SK-N-SH (cell line): ENCODE results near the gene DMRT3. TPM values are rescaled to one million over a fixed set of nuclear protein-coding genes. Genes with fewer than 3 reads are reported as not detected.

Experiments used
- CTCF ChIA-PET: fragments of 300-600, 350-600 bp; formaldehyde crosslinking; extraction: SDS; loops from one replicate; lab custom pipeline; 2021; lab: Yijun Ruan, JAX
- POLR2A ChIA-PET: fragments of 350-600 bp; sonication (Branson Sonifier 250); formaldehyde crosslinking; extraction: SDS; loops from one replicate; lab custom pipeline; 2020; ENCODE audit warnings: antibody characterized with exemption, inconsistent platforms; lab: Yijun Ruan, JAX
- DNase-seq: peaks from one replicate; pipeline ENCODE4 v3.0.0; 2012
- H2AFZ ChIP-seq: fragments of 200-600 bp; sonication (generic); 2 replicates; pipeline ENCODE4 v1.8.1; 2016; ENCODE audit warnings: antibody characterized with exemption, mild to moderate bottlenecking, low read depth
- H3F3A ChIP-seq: fragments of 200-600 bp; sonication (generic); replicated peaks from 2 replicates; pipeline ENCODE3; 2016; ENCODE audit warnings: antibody characterized with exemption, mild to moderate bottlenecking; ENCODE audit not compliant: insufficient read depth
- H3K27ac ChIP-seq, 2 experiments: fragments of 200-500 bp in 1 of 2; fragments of 200-600 bp in 1 of 2; sonication (Bioruptor generic) in 1 of 2; sonication (generic), shearing (Covaris generic) in 1 of 2; 2 replicates each; pipeline versions ENCODE4 v1.5.1 to v1.6.1; 2014 to 2016; ENCODE audit warnings: low read depth in 2 of 2, inconsistent platforms in 1 of 2, low read length in 1 of 2, mild to moderate bottlenecking in 1 of 2, mixed read lengths in 1 of 2
- H3K27me3 ChIP-seq: fragments of 200-600 bp; sonication (generic), shearing (Covaris generic); 2 replicates; pipeline ENCODE4 v1.6.1; 2016; ENCODE audit warnings: mixed run types; ENCODE audit not compliant: insufficient read depth
- H3K36me3 ChIP-seq, 2 experiments: fragments of 200-500 bp in 1 of 2; fragments of 200-600 bp in 1 of 2; sonication (Bioruptor generic) in 1 of 2; sonication (generic) in 1 of 2; replicated peaks in 1 of 2; 2 replicates each; pipeline versions ENCODE3 to v1.5.1; 2014 to 2016; ENCODE audit warnings: low read length in 1 of 2, mild to moderate bottlenecking in 1 of 2; ENCODE audit not compliant: insufficient read depth in 2 of 2, control insufficient read depth in 1 of 2
- H3K4me1 ChIP-seq, 2 experiments: fragments of 200-500 bp in 1 of 2; fragments of 200-600 bp in 1 of 2; sonication (Bioruptor generic) in 1 of 2; sonication (generic), shearing (Covaris generic) in 1 of 2; 2 replicates each; pipeline versions ENCODE4 v1.5.1 to v1.6.1; 2014 to 2016; ENCODE audit warnings: low read depth in 1 of 2, low read length in 1 of 2, mixed run types in 1 of 2; ENCODE audit not compliant: insufficient read depth in 2 of 2, control insufficient read depth in 1 of 2
- H3K4me2 ChIP-seq: fragments of 200-600 bp; sonication (generic), shearing (Covaris generic); 2 replicates; pipeline ENCODE4 v1.6.1; 2017; ENCODE audit warnings: mixed run types
- H3K4me3 ChIP-seq, 2 experiments: fragments of 200-500 bp in 1 of 2; fragments of 200-600 bp in 1 of 2; sonication (Bioruptor generic) in 1 of 2; sonication (generic), shearing (Covaris generic) in 1 of 2; 2 replicates each; pipeline versions ENCODE4 v1.5.1 to v1.8.1; 2014 to 2016; ENCODE audit warnings: low read depth in 2 of 2, inconsistent platforms in 1 of 2, low read length in 1 of 2, mild to moderate bottlenecking in 1 of 2, mixed read lengths in 1 of 2, moderate library complexity in 1 of 2
- H3K79me2 ChIP-seq: fragments of 200-600 bp; sonication (generic); 2 replicates; pipeline ENCODE4 v1.8.1; 2017; ENCODE audit warnings: mild to moderate bottlenecking; ENCODE audit not compliant: insufficient read depth
- H3K9ac ChIP-seq: fragments of 200-600 bp; sonication (generic); 2 replicates; pipeline ENCODE4 v1.6.1; 2017; ENCODE audit warnings: mixed run types
- H3K9me2 ChIP-seq: fragments of 200-600 bp; sonication (generic); 2 replicates; pipeline ENCODE4 v1.6.1; 2017; ENCODE audit warnings: mixed run types
- H3K9me3 ChIP-seq: fragments of 200-600 bp; sonication (generic); 2 replicates; pipeline ENCODE4 v1.6.1; 2017; ENCODE audit warnings: mixed run types, mild to moderate bottlenecking, moderate library complexity
- H4K20me1 ChIP-seq: fragments of 200-600 bp; sonication (generic); 2 replicates; pipeline ENCODE4 v1.6.1; 2017; ENCODE audit warnings: mild to moderate bottlenecking, mixed run types; ENCODE audit not compliant: insufficient read depth
- EP300 ChIP-seq, 2 experiments: IDR thresholded peaks; 2 replicates each; pipeline versions ENCODE4 v1.4.0 to v1.6.1; 2012; ENCODE audit warnings: borderline replicate concordance in 1 of 2, low read depth in 1 of 2, low read length in 1 of 2
- RXRA ChIP-seq: IDR thresholded peaks from 2 replicates; pipeline ENCODE4 v1.4.0; 2012; ENCODE audit warnings: low read depth, mild to moderate bottlenecking, borderline replicate concordance
- SMC3 ChIP-seq: IDR thresholded peaks from 2 replicates; pipeline ENCODE4 v1.6.1; 2012; ENCODE audit warnings: low read depth, low read length, improper control_type of control experiment
- TAF1 ChIP-seq: IDR thresholded peaks from 2 replicates; pipeline ENCODE4 v1.6.1; 2012; ENCODE audit warnings: low read depth, mild to moderate bottlenecking, low read length, moderate library complexity, borderline replicate concordance
- USF1 ChIP-seq: IDR thresholded peaks from 2 replicates; pipeline ENCODE4 v1.4.0; 2012; ENCODE audit warnings: low read depth, borderline replicate concordance
- USF2 ChIP-seq: fragments of 150-350 bp; IDR thresholded peaks from 2 replicates; pipeline ENCODE4 v1.6.1; 2017; ENCODE audit warnings: antibody characterized with exemption, low read length, low read depth, borderline replicate concordance
- YY1 ChIP-seq: IDR thresholded peaks from 2 replicates; pipeline ENCODE4 v1.4.0; 2012; ENCODE audit warnings: low read depth, mild to moderate bottlenecking
- ZBTB33 ChIP-seq: IDR thresholded peaks from 2 replicates; pipeline ENCODE4 v1.4.0; 2012; ENCODE audit warnings: low read depth, borderline replicate concordance
- whole genome bisulfite sequencing: methylation state at CpG from one replicate; pipeline ENCODE4 v1.1.6; 2017; ENCODE audit warnings: low lambda C conversion rate; 5-methylcytosine and 5-hydroxymethylcytosine counted together
- polyA plus RNA-seq, 3 experiments: library from polyadenylated mRNA; depleted of rRNA; stranded (reverse); fragments of >200 nt; gene quantifications; 2 replicates each; pipeline ENCODE4 v1.2.3, GENCODE V29; 2012
- TF ChIP-seq, protein P1 (sequence below): fragments of 200-600 bp; sonication (generic); IDR thresholded peaks from 2 replicates; pipeline ENCODE4 v1.6.1; 2017; ENCODE audit warnings: antibody characterized with exemption, mild to moderate bottlenecking, moderate library complexity

Gene DMRT3
- polyA plus RNA-seq, 1 of the 3 experiments (the other 2 are of a cell fraction), result not detected

- H4K20me1 ChIP-seq, result no peaks in the 10 kb centered on the region
- TF ChIP-seq USF2 (no peak), RXRA (no peak), TAF1 (no peak), SMC3 (no peak), ZBTB33 (no peak), YY1 (no peak), EP300 (IDR thresholded peaks at IDR 0.05; ENCODE audit: borderline replicate concordance in 1 of 2, low read depth in 1 of 2, low read length in 1 of 2) (no peak), USF1 (no peak)
- TF ChIP-seq, protein P1, sequence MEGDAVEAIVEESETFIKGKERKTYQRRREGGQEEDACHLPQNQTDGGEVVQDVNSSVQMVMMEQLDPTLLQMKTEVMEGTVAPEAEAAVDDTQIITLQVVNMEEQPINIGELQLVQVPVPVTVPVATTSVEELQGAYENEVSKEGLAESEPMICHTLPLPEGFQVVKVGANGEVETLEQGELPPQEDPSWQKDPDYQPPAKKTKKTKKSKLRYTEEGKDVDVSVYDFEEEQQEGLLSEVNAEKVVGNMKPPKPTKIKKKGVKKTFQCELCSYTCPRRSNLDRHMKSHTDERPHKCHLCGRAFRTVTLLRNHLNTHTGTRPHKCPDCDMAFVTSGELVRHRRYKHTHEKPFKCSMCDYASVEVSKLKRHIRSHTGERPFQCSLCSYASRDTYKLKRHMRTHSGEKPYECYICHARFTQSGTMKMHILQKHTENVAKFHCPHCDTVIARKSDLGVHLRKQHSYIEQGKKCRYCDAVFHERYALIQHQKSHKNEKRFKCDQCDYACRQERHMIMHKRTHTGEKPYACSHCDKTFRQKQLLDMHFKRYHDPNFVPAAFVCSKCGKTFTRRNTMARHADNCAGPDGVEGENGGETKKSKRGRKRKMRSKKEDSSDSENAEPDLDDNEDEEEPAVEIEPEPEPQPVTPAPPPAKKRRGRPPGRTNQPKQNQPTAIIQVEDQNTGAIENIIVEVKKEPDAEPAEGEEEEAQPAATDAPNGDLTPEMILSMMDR, result no peak
- no peak overlapping the region for H3K4me2 ChIP-seq
- peaks cover 91% of the 10 kb centered on the region for H3K27me3 ChIP-seq
- POLR2A ChIA-PET, result no interaction called here
- no peak overlapping the region for H2AFZ ChIP-seq
- H3K9ac ChIP-seq, result no peak overlapping the region
- 9% methylated on average over 29 of the region's 29 CpGs for WGBS
- H3K36me3 ChIP-seq, result no peaks in the 10 kb centered on the region
- H3K79me2 ChIP-seq, result no peaks in the 10 kb centered on the region
- no peaks in the 10 kb centered on the region for H3K4me1 ChIP-seq
- H3F3A ChIP-seq, result no peaks in the 10 kb centered on the region
- no peak for DNase-seq
- CTCF ChIA-PET, result interaction anchor here (1.0 to 1.1 kb wide), 2 partner anchors 8 to 46 kb away, joined by 3 read pairs; no protein-coding TSS in a partner anchor
- H3K9me3 ChIP-seq, result no peaks in the 10 kb centered on the region
- no peaks in the 10 kb centered on the region for H3K9me2 ChIP-seq
- no peak overlapping the region for H3K4me3 ChIP-seq
- H3K27ac ChIP-seq, result no peak overlapping the region
Observed at GRCh38 chr9:974031-974995, 2.1 kb upstream of the DMRT3 start.
